Heart left ventricle (tissue), 13 donors: ENCODE results near the gene HAPLN2.

Source experiments
- POLR2A ChIP-seq, 2 donors: fragments of 450-650 bp; IDR thresholded peaks; one replicate each; pipeline ENCODE4 v1.6.1; 2017; ENCODE audit warnings: antibody characterized with exemption in 2 of 2, mild to moderate bottlenecking in 2 of 2, moderate library complexity in 2 of 2
- TF ChIP-seq, protein P1 (sequence below), 12 donors: fragments of 200-600 bp; sonication (generic) in 4 of 12; IDR thresholded peaks; one replicate each; pipeline versions ENCODE4 v1.5.0 to v1.8.0; 2018 to 2022; ENCODE audit warnings: antibody characterized with exemption in 12 of 12, mild to moderate bottlenecking in 5 of 12
- donor health status: ischemic (EF 13 %, LVEDD 7.1; RV severe dilation, severe dysfunction).
- donor health status: DM: no; HTN: yes; CAD: no.
- donor health status: DM: no; HTN: no; CAD: no.
- donor health status: ischemic (EF 25% LVEDD 6.9; RV normal size, moderate dysfunction).
- donor health status: ischemic (EF 25% LVEDD 5.7; RV mildly dilated, moderate dysfunction).
- donor health status: ischemic (EF 35%, LVEDD 5.7; RV mildly dilated, moderate dysfunction).
- donor health status: nonischemic (EF 11% LVEDD 7.7; RV severe dilation, severe dysfunction).
- donor health status: DM: yes; HTN: yes; CAD: no.
- donor health status: PGD.
- donor health status: ischemic (EF 29% LVEDD 5.4; RV normal size, mild dysfunction).
- donor health status: nonischemic (EF 23%, LVEDD 6.1; RV moderate dilation, normal function).

DNA sequence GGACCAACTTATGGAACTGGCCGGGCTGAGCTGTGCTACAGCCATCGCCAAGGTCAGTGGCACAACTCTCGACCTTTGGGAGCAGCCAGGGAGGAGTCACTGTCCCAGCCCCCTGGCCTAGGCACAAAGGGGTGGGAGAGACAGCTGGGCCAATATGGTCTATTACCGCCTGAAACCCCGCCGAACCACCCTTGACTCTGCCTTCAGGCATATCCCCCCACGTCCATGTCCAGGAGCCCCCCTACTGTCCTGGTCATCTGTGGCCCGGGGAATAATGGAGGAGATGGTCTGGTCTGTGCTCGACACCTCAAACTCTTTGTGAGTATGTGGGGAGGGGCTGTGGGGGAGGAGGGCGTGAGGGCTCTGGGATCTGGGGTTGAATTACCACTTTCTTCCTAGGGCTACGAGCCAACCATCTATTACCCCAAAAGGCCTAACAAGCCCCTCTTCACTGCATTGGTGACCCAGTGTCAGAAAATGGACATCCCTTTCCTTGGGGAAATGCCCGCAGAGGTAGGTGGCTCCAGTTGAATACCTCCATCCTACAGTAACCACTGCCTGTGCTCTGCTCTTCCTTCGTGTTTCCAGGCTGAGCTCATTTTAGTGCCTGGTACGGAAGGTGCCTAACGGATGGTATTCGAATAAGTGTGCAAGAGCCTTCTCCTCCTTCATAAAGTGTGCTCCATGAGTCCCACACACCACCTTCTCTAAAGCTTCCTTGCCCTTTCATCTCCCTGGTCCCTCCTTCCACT is 26.9 kb upstream of the HAPLN2 start:
- TF ChIP-seq, protein P1, sequence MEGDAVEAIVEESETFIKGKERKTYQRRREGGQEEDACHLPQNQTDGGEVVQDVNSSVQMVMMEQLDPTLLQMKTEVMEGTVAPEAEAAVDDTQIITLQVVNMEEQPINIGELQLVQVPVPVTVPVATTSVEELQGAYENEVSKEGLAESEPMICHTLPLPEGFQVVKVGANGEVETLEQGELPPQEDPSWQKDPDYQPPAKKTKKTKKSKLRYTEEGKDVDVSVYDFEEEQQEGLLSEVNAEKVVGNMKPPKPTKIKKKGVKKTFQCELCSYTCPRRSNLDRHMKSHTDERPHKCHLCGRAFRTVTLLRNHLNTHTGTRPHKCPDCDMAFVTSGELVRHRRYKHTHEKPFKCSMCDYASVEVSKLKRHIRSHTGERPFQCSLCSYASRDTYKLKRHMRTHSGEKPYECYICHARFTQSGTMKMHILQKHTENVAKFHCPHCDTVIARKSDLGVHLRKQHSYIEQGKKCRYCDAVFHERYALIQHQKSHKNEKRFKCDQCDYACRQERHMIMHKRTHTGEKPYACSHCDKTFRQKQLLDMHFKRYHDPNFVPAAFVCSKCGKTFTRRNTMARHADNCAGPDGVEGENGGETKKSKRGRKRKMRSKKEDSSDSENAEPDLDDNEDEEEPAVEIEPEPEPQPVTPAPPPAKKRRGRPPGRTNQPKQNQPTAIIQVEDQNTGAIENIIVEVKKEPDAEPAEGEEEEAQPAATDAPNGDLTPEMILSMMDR (IDR thresholded peaks at IDR 0.05) = no peak
- no peak for TF ChIP-seq POLR2A (IDR thresholded peaks at IDR 0.05)
